Epidermal melanocyte (primary cell): ENCODE measurements around the gene MEMO1.

ENCODE experiments used
- DNase-seq: peaks from one replicate; pipeline ENCODE4 v3.0.0; 2011; ENCODE audit warnings: low spot score; ENCODE audit not compliant: insufficient read length

MEMO1 gene

GRCh38 chr2:31828891-31829290, 181.9 kb downstream of the MEMO1 start:
- no peak for DNase-seq

DNA sequence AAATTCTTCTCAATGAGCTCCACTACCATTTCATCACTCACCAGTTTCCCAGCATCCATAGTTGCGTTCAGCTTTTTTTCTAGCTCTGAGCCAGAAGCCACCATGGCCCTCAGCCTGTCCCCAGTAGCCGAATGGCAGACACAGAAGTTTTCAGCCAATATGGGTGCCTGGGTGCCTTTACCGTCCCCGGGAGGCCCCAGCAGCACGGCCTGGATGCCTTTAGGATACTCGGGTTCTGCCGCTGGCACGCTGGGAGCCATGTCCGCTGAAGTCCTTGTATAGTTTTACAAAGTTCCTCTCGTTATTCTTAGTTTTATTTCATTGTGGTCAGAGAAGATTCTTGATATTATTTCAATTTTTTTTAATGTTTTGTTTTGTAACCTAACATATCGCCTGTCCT, 187.2 kb downstream of the MEMO1 start:
- no peak for DNase-seq

GRCh38 chr2:31822587-31822986, 188.2 kb downstream of the MEMO1 start:
- DNase-seq = no peak
